ENCODE results near the gene NTSR2.

DNA sequence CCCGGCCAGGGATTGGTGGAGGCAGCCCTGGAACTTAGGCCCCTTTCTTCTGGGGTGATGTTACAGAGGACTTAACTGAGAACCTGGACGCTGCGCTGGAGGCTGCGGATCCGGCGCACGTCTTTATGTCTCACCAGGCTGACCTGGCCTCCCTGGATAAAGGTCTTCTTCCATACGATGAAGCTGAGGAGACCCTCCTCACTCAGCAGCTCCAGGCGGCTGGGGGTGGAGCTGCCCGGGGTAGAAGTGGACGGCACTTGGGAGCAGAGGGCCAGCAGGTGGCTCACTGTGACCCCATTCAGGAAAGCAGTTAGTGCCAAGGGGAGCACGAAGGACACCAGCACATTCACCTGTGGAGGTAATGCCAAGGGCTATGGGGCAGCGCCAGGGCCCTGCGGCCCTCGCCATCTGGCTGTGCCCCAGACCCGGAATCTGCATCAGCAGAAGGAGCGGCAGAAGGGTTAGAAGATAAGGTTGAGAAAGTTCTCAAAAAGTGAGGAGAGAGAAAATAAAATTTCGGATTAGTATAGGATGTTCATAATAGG is 8.0 kb downstream of the NTSR2 start:
- TF ChIP-seq, protein P1, sequence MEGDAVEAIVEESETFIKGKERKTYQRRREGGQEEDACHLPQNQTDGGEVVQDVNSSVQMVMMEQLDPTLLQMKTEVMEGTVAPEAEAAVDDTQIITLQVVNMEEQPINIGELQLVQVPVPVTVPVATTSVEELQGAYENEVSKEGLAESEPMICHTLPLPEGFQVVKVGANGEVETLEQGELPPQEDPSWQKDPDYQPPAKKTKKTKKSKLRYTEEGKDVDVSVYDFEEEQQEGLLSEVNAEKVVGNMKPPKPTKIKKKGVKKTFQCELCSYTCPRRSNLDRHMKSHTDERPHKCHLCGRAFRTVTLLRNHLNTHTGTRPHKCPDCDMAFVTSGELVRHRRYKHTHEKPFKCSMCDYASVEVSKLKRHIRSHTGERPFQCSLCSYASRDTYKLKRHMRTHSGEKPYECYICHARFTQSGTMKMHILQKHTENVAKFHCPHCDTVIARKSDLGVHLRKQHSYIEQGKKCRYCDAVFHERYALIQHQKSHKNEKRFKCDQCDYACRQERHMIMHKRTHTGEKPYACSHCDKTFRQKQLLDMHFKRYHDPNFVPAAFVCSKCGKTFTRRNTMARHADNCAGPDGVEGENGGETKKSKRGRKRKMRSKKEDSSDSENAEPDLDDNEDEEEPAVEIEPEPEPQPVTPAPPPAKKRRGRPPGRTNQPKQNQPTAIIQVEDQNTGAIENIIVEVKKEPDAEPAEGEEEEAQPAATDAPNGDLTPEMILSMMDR (conservative IDR thresholded peaks at IDR 0.05) = no peak
- TF ChIP-seq ZFX (IDR thresholded peaks at IDR 0.05) = no peak

Data from C4-2B (cell line).